Mucosa of stomach (tissue), 1 donor: ENCODE data around the gene TSPAN6.

Experiments
- H3K27me3 ChIP-seq: one replicate; pipeline ENCODE4 v1.7.0; 2013; ENCODE audit warnings: mild to moderate bottlenecking, low read length; ENCODE audit not compliant: control insufficient read depth, insufficient read depth
- H3K36me3 ChIP-seq: one replicate; pipeline ENCODE4 v1.7.0; 2013; ENCODE audit warnings: low read length; ENCODE audit not compliant: control insufficient read depth, insufficient read depth
- H3K4me1 ChIP-seq: one replicate; pipeline ENCODE4 v1.7.0; 2013; ENCODE audit warnings: mild to moderate bottlenecking, low read length; ENCODE audit not compliant: control insufficient read depth, insufficient read depth
- H3K4me3 ChIP-seq: one replicate; pipeline ENCODE4 v1.7.0; 2013; ENCODE audit warnings: low read length
- H3K9ac ChIP-seq: one replicate; pipeline ENCODE4 v1.7.0; 2013; ENCODE audit warnings: mild to moderate bottlenecking, low read length, moderate library complexity
- H3K9me3 ChIP-seq: one replicate; pipeline ENCODE4 v1.7.0; 2013; ENCODE audit warnings: mild to moderate bottlenecking, low read length, moderate library complexity; ENCODE audit not compliant: control insufficient read depth
- donor health status: Pancreatic carcinoma.

Gene TSPAN6

GRCh38 chrX:100636321-100636991 lies at the start of gene TSPAN6:
TSS of gene TSPAN6 (minus strand) at chrX:100636806. CDS start at chrX:100636694, 112 bp downstream.
- peak within 1 kb of the TSS; percentile 74 for H3K9ac ChIP-seq
- no peaks in the 10 kb centered on the region for H3K4me1 ChIP-seq
- H3K27me3 ChIP-seq, result no peaks in the 10 kb centered on the region
- H3K9me3 ChIP-seq, result no peaks in the 10 kb centered on the region
- H3K36me3 ChIP-seq, result no peaks in the 10 kb centered on the region
- H3K4me3 ChIP-seq, result peak within 1 kb of the TSS; percentile 31

GRCh38 chrX:100685997-100686305 lies 49.3 kb upstream of the TSPAN6 start:
- no peaks in the 10 kb centered on the region for H3K27me3 ChIP-seq
- no peaks in the 10 kb centered on the region for H3K36me3 ChIP-seq
- no peaks in the 10 kb centered on the region for H3K4me1 ChIP-seq
- H3K9ac ChIP-seq, result no peak overlapping the region
- no peak overlapping the region for H3K4me3 ChIP-seq
- H3K9me3 ChIP-seq, result no peaks in the 10 kb centered on the region

- Histone ChIP-seq H3K36me3 (no peaks in the 10 kb centered on the region), H3K27me3 (no peaks in the 10 kb centered on the region), H3K9me3 (no peaks in the 10 kb centered on the region), H3K4me3 (no peak overlapping the region), H3K9ac (no peak overlapping the region), H3K4me1 (no peaks in the 10 kb centered on the region)
These were observed 48.8 kb upstream of the TSPAN6 start for GRCh38 chrX:100685284-100685996.

GRCh38 chrX:100682939-100683338 lies 46.3 kb upstream of the TSPAN6 start:
- Histone ChIP-seq H3K4me3 (no peak overlapping the region), H3K9me3 (no peaks in the 10 kb centered on the region), H3K4me1 (no peaks in the 10 kb centered on the region), H3K9ac (no peak overlapping the region), H3K27me3 (no peaks in the 10 kb centered on the region), H3K36me3 (no peaks in the 10 kb centered on the region)

- no peaks in the 10 kb centered on the region for H3K36me3 ChIP-seq
- H3K4me1 ChIP-seq, result no peaks in the 10 kb centered on the region
- no peaks in the 10 kb centered on the region for H3K9me3 ChIP-seq
- H3K9ac ChIP-seq, result no peak overlapping the region
- H3K4me3 ChIP-seq, result no peak overlapping the region
- no peaks in the 10 kb centered on the region for H3K27me3 ChIP-seq
These were observed 45.0 kb upstream of the TSPAN6 start for GRCh38 chrX:100681599-100681998.

GRCh38 chrX:100680756-100681155 lies 44.1 kb upstream of the TSPAN6 start:
- no peak overlapping the region for H3K4me3 ChIP-seq
- H3K9ac ChIP-seq, result no peak overlapping the region
- H3K9me3 ChIP-seq, result no peaks in the 10 kb centered on the region
- no peaks in the 10 kb centered on the region for H3K27me3 ChIP-seq
- no peaks in the 10 kb centered on the region for H3K4me1 ChIP-seq
- no peaks in the 10 kb centered on the region for H3K36me3 ChIP-seq

- Histone ChIP-seq H3K4me3 (no peak overlapping the region), H3K4me1 (no peaks in the 10 kb centered on the region), H3K27me3 (no peaks in the 10 kb centered on the region), H3K36me3 (no peaks in the 10 kb centered on the region), H3K9me3 (no peaks in the 10 kb centered on the region), H3K9ac (no peak overlapping the region)
These were observed 41.1 kb upstream of the TSPAN6 start for GRCh38 chrX:100677611-100678181.

GRCh38 chrX:100674705-100675104 lies 38.1 kb upstream of the TSPAN6 start:
- Histone ChIP-seq H3K4me1 (no peaks in the 10 kb centered on the region), H3K27me3 (no peaks in the 10 kb centered on the region), H3K9ac (no peak overlapping the region), H3K9me3 (no peaks in the 10 kb centered on the region), H3K4me3 (no peak overlapping the region), H3K36me3 (no peaks in the 10 kb centered on the region)

GRCh38 chrX:100673397-100673953 lies 36.9 kb upstream of the TSPAN6 start:
- no peak overlapping the region for H3K4me3 ChIP-seq
- no peaks in the 10 kb centered on the region for H3K36me3 ChIP-seq
- H3K9me3 ChIP-seq, result no peaks in the 10 kb centered on the region
- no peak overlapping the region for H3K9ac ChIP-seq
- H3K27me3 ChIP-seq, result no peaks in the 10 kb centered on the region
- no peaks in the 10 kb centered on the region for H3K4me1 ChIP-seq

- H3K4me3 ChIP-seq, result no peak overlapping the region
- H3K9ac ChIP-seq, result no peak overlapping the region
- no peaks in the 10 kb centered on the region for H3K4me1 ChIP-seq
- H3K27me3 ChIP-seq, result no peaks in the 10 kb centered on the region
- no peaks in the 10 kb centered on the region for H3K9me3 ChIP-seq
- no peaks in the 10 kb centered on the region for H3K36me3 ChIP-seq
These were observed 36.4 kb upstream of the TSPAN6 start for GRCh38 chrX:100672966-100673365.

GRCh38 chrX:100663642-100664041 lies 27.0 kb upstream of the TSPAN6 start:
- Histone ChIP-seq H3K27me3 (no peaks in the 10 kb centered on the region), H3K36me3 (no peaks in the 10 kb centered on the region), H3K4me3 (no peak overlapping the region), H3K9me3 (no peaks in the 10 kb centered on the region), H3K4me1 (peaks cover 4% of the 10 kb centered on the region), H3K9ac (no peak overlapping the region)

GRCh38 chrX:100662796-100663195 lies 26.2 kb upstream of the TSPAN6 start:
- Histone ChIP-seq H3K4me3 (no peak overlapping the region), H3K9me3 (no peaks in the 10 kb centered on the region), H3K27me3 (no peaks in the 10 kb centered on the region), H3K36me3 (no peaks in the 10 kb centered on the region), H3K4me1 (peaks cover 4% of the 10 kb centered on the region), H3K9ac (no peak overlapping the region)
